GM12878 (cell line): ENCODE results near the gene DSTYK. TPM values are rescaled to one million over a fixed set of nuclear protein-coding genes. Genes with fewer than 3 reads are reported as not detected.

Experiments used
- ATF7 ChIP-seq: fragments of 450-650 bp; IDR thresholded peaks from 2 replicates; pipeline ENCODE4 v1.6.1; 2016; ENCODE audit warnings: low read depth, mild to moderate bottlenecking
- BACH1 ChIP-seq: fragments of 450-650 bp; IDR thresholded peaks from 2 replicates; pipeline ENCODE4 v1.6.1; 2017; ENCODE audit warnings: mild to moderate bottlenecking, borderline replicate concordance
- CREB1 ChIP-seq: IDR thresholded peaks from 2 replicates; pipeline ENCODE4 v1.6.1; 2012; ENCODE audit warnings: low read depth, mild to moderate bottlenecking, inconsistent platforms
- IRF4 ChIP-seq: IDR thresholded peaks from 2 replicates; pipeline ENCODE4 v1.6.1; 2011; ENCODE audit warnings: low read depth, low read length
- KDM1A ChIP-seq: fragments of 200-600 bp; sonication (generic); IDR thresholded peaks from 2 replicates; pipeline ENCODE4 v1.6.1; 2016; ENCODE audit warnings: borderline replicate concordance
- MEF2B ChIP-seq: fragments of 450-650 bp; IDR thresholded peaks from 2 replicates; pipeline ENCODE4 v1.6.1; 2018; ENCODE audit warnings: mild to moderate bottlenecking, moderate library complexity; ENCODE audit not compliant: partially characterized antibody, poor library complexity, severe bottlenecking
- MTA2 ChIP-seq: fragments of 450-650 bp; IDR thresholded peaks from 2 replicates; pipeline ENCODE4 v1.6.1; 2016; ENCODE audit warnings: low read depth, mild to moderate bottlenecking, moderate library complexity
- REST ChIP-seq: IDR thresholded peaks from 2 replicates; pipeline ENCODE4 v1.6.1; 2012; ENCODE audit warnings: mild to moderate bottlenecking, low read depth, low read length
- RUNX3 ChIP-seq: IDR thresholded peaks from 2 replicates; pipeline ENCODE4 v1.6.1; 2012; ENCODE audit warnings: low read length, inconsistent platforms
- SMARCA5 ChIP-seq: fragments of 450-650 bp; IDR thresholded peaks from 2 replicates; pipeline ENCODE4 v1.6.1; 2017; ENCODE audit warnings: mild to moderate bottlenecking
- SP1 ChIP-seq: IDR thresholded peaks from one replicate; pipeline ENCODE4 v1.6.1; 2011; ENCODE audit warnings: low read depth, low read length
- TARDBP ChIP-seq: IDR thresholded peaks from 2 replicates; pipeline ENCODE4 v1.6.1; 2016; ENCODE audit warnings: borderline replicate concordance
- USF2 ChIP-seq: IDR thresholded peaks from 2 replicates; pipeline ENCODE4 v1.6.1; 2011; ENCODE audit warnings: low read depth, low read length, improper control_type of control experiment, borderline replicate concordance
- YY1 ChIP-seq: IDR thresholded peaks from 2 replicates; pipeline ENCODE4 v1.6.1; 2011; ENCODE audit warnings: low read depth, mild to moderate bottlenecking, low read length
- ZBTB4 ChIP-seq: fragments of 450-650 bp; formaldehyde crosslinking; IDR thresholded peaks from 2 replicates; pipeline ENCODE4 v1.4.0; 2022; ENCODE audit warnings: mild to moderate bottlenecking, moderate library complexity
- polyA plus RNA-seq, 11 experiments: library from polyadenylated mRNA; depleted of rRNA in 4 of 11; unstranded in 6 of 11; stranded (reverse) in 5 of 11; fragments of >200 nt; fragmentation: Nextera tagmentation in 4 of 11; fragmentation: Illumina TruSeq in 1 of 11; extraction: Ambion mirVana in 4 of 11; extraction: Trizol in 1 of 11; gene quantifications; 1 replicate in 1 of 11; 2 replicates in 10 of 11; pipeline versions ENCODE4 v1.2.1 to v1.2.3, GENCODE V29; 2011 to 2016; ENCODE audit warnings: inconsistent platforms in 2 of 11, missing spikeins in 2 of 11, low read depth in 1 of 11
- total RNA-seq, 4 experiments: library from RNA; depleted of rRNA in 3 of 4; stranded (reverse); fragments of >200 nt in 3 of 4; fragmentation: Illumina TruSeq in 1 of 4; extraction: Trizol in 1 of 4; gene quantifications; 2 replicates each; pipeline versions ENCODE4 v1.2.1 to v1.2.3, GENCODE V29; 2013 to 2021

Gene DSTYK
- total and polyA plus RNA-seq, 10 of the 15 experiments (the other 5 are each of a cell fraction or from before 2014, with no cell fraction given): 2.7 to 5.5 (median 3.6) TPM

GRCh38 chr1:205111354-205111753, 100.1 kb downstream of the DSTYK start (continued):
- TF ChIP-seq ZBTB4 (CRISPR knock-in tag) (no peak), USF2 (no peak), BACH1 (no peak), SMARCA5 (no peak), MTA2 (peak; percentile 95), YY1 (no peak), SP1 (no peak), MEF2B (no peak), KDM1A (no peak), IRF4 (no peak), RUNX3 (peak; percentile 14; the same call in 1 of the 2 replicates), CREB1 (no peak), REST (no peak), ATF7 (no peak), TARDBP (no peak)
